HG03280 (cell line): Measurements from ENCODE around the gene HLA-F.

Source experiments
- ATAC-seq: cut with Tn5 transposase; IDR thresholded peaks from one replicate; pipeline ENCODE4 v1.9.1; 2021; ENCODE audit warnings: mild to moderate bottlenecking, moderate library complexity; ENCODE audit not compliant: unreplicated experiment

Gene HLA-F

GRCh38 chr6:29759457-29759856 lies 36.2 kb downstream of the HLA-F start:
- no peak for ATAC-seq

DNA sequence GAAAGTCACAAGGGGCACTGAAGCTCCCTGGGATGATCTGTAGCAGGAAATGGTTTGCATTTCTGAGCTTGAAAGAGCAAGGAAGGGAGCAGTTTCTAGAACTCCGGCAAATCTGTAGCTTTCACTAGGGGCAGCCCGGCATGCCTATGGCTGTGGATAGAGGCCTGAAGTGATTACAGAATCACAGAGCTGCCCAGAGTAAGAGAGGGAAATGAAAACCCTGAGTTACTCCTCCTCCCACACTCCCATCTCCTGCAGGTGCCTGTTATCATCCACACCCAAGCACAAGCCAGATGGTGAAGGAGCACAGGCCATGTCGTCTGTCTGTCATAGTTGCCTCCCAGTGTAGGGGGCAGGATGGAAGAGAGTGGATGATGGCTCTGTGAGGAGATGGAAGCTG lies 37.1 kb downstream of the HLA-F start:
- no peak for ATAC-seq

DNA sequence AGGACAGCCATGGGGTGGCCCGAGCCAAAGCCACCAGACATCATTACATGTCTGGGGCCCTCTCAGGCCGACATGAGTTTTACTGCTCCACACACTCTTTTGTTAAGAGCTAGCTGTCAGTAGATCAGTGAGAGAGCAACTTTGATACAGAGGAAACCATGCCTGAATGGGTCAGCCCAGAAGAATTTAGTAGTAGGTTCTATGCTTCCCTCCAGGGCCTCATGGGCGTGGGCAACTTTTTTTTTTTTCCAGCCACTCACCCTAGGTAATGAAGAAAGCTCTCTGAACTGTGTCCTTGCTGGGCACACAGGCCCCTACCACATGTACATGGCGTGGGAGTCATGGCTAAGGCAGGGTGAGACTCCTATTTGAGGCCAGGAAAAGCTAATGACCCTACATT lies 38.8 kb downstream of the HLA-F start:
- no peak for ATAC-seq

DNA sequence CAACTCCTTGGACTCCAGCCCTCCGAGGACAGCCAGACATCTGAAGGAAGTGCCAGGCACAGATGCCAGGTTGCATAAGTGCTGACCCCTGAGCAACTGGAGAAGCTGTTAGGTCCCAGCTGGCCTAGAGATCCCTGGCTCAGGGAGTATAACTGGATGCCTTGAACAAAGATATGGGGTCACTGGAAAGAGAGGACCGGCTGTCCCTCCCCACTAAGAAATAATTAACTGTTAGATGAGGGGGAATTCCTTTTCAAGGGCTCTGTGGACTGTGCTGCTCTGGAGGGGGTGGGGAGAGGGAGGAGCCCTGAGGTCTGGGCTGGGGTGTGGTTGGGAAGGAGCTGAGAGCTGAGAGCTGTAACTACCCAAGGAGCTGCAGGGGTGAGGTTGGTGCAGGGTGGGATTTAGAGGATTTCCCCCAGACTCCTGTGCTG lies 39.6 kb downstream of the HLA-F start:
- ATAC-seq: no peak

DNA sequence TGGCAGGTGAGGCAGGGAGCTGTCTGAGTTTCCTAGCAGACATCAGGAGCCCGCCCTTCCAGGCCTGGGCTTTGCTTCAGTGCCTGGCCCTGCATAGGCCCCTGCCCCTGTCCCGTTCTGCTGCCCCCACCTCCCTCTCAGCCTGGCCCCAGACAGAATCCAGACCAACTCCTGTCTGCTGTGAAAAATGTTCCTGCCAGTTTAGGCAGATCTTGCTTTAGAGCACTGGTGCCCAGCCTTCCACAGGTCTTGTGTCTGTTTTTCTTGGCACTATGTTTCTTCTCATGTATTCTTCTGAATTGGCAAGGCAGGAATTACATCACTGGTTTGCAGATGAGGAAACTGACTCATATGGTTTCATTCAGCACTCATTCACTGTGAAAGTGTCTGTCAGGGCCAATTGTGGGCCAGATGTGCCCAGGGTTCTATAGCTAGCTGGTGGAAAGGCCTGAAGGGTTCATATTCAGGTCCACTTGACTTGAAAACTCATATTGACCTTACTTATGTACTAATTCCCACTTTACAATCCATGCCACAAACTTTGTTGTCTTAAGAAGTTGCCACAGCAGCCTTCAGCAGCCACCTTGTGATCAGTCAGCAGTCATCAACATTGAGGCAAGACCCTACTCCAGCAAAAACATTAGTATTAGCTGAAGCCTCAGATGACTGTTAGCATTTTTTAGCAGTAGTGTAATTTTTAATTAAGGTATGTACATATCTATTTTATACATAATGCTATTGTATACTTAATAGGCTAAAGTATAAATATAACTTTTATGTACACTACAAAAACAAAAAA lies 40.5 kb downstream of the HLA-F start:
- ATAC-seq: no peak

DNA sequence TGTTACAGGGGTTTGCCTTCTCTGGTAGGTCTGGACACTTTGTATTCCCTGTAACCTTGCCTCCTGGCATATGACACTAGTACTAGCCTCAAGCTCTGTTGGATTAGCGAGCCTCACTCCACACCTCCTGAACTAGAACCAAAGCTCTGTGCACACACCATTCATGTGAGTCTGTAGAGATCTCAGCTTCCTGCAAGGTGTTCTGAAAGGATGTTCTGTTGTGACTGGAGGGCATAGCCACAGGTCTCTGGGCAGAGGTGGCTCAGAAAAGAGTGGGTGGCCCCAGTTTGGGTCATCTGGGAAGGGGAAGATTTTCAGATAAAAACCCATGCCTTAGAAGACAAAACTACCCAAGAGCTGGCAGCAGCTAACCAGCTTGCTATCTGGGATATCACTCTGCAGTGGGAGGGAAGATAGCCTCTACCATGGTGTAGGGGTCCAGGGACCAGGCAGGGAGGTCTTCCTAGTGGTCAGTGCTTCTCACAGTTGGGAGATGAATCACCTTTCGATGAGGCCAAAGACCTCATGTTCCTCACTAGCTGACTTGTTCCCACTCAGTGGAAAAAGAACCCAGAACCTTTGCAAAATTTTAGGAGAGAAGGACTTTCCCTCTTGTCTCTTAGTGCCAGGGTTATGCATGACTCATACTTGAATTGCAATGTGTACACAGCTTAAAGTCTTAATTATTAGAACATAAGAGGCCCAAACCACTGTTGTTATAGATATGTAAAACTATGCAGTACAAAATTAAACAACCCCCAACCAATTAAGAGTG lies 41.4 kb downstream of the HLA-F start:
- no peak for ATAC-seq

- no peak for ATAC-seq
These were observed 46.1 kb downstream of the HLA-F start for GRCh38 chr6:29769336-29769735.

DNA sequence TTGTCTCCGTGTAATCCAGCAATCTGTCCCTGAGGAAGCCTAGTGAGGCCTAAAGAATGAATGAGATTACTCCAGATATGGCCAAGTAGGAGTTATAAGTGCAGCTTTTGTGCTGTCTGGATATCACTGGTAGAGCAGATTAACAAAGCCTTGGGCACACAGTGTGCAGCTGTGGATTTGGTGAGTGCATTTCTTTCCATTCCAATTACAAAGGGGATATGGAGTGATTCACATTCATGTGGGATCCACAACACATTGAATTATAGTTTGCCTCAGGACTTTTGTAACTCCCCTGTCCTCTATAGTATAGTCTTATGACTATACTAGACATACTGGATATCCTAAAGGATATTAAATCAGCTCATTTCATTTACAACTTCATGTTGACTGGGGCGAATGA lies 47.1 kb downstream of the HLA-F start:
- no peak for ATAC-seq

DNA sequence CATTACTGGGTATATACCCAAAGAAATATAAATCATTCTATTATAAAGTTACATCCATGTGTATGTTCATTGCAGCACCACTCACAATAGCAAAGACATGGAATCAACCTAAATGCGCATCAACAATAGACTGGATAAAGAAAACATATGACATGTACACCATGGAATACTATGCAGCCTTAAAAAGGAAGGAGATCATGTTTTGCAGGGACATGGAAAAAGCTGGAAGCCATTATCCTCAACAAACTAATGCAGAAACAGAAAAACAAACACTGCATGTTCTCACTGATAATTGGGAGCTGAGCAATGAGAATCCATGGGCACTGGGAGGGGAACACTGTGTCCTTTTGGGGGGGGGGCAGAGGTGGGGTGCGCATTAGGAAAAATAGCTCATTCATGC lies 53.5 kb downstream of the HLA-F start:
- ATAC-seq: no peak
